HCT116 (cell line): ENCODE results near the gene ITGB7. TPM values are rescaled to one million over a fixed set of nuclear protein-coding genes. Genes with fewer than 3 reads are reported as not detected.

ENCODE experiments used
- ATAC-seq: fragments of 200-7000 bp; cut with Tn5 transposase; 2 replicates; pipeline ENCODE4 v1.9.1; 2020; ENCODE audit warnings: mild to moderate bottlenecking, moderate library complexity
- BruUV-seq: library from RNA; stranded (reverse); fragments of 400-500 nt; replicated peaks from 2 replicates; lab custom pipeline; 2021; lab: Mats Ljungman, UMichigan
- CTCF ChIA-PET: fragments of 300-600 bp; sonication (Branson Sonifier 250); formaldehyde crosslinking; loops from one replicate; lab custom pipeline; 2021; ENCODE audit warnings: antibody characterized with exemption; lab: Charles Lee
- POLR2A ChIA-PET: fragments of 300-600, 350-600 bp; sonication (Branson Sonifier 250); formaldehyde crosslinking; loops from one replicate; lab custom pipeline; 2021; ENCODE audit warnings: antibody characterized with exemption; lab: Charles Lee
- RAD21 ChIA-PET, 2 experiments: fragments of 300-600 bp; sonication (Branson Sonifier 250); formaldehyde crosslinking; loops; one replicate each; lab custom pipeline; 2023; ENCODE audit warnings: low total read pairs in 2 of 2; ENCODE audit not compliant: uncharacterized antibody in 2 of 2, unreplicated experiment in 2 of 2, low non-redundant PET in 1 of 2; lab: Charles Lee
- DNase-seq: peaks from one replicate; pipeline ENCODE4 v3.0.0-alpha.2; 2010; ENCODE audit warnings: low read depth, low spot score
- H2AFZ ChIP-seq: fragments of 200-600 bp; shearing (Covaris generic), sonication (generic); 2 replicates; pipeline ENCODE4 v1.6.1; 2017; ENCODE audit warnings: low read depth, mixed run types, mixed read lengths, antibody characterized with exemption, low read length; ENCODE audit not compliant: poor library complexity, severe bottlenecking
- H3K27ac ChIP-seq: 2 replicates; pipeline ENCODE4 v1.5.1; 2012; ENCODE audit warnings: low read depth, low read length
- H3K27me3 ChIP-seq: fragments of 200-600 bp; sonication (generic); 2 replicates; pipeline ENCODE4 v1.6.1; 2016; ENCODE audit warnings: mixed run types, low read length, mixed read lengths; ENCODE audit not compliant: insufficient read depth
- H3K36me3 ChIP-seq, 2 experiments: fragments of 200-500 bp in 1 of 2; fragments of 200-600 bp in 1 of 2; sonication (Bioruptor generic) in 1 of 2; sonication (generic) in 1 of 2; 2 replicates each; pipeline versions ENCODE4 v1.5.1 to v1.6.1; 2014 to 2016; ENCODE audit warnings: low read length in 2 of 2, inconsistent platforms in 1 of 2, mixed read lengths in 1 of 2, mixed run types in 1 of 2; ENCODE audit not compliant: insufficient read depth in 2 of 2, control insufficient read depth in 1 of 2
- H3K4me1 ChIP-seq, 2 experiments: fragments of 200-600 bp in 1 of 2; sonication (generic) in 1 of 2; 2 replicates each; pipeline versions ENCODE4 v1.5.1 to v1.6.1; 2012 to 2017; ENCODE audit warnings: low read length in 2 of 2, inconsistent platforms in 1 of 2, mild to moderate bottlenecking in 1 of 2, mixed read lengths in 1 of 2, mixed run types in 1 of 2, moderate library complexity in 1 of 2; ENCODE audit not compliant: insufficient read depth in 2 of 2, control insufficient read depth in 1 of 2
- H3K4me2 ChIP-seq: fragments of 200-600 bp; sonication (generic); 2 replicates; pipeline ENCODE4 v1.6.1; 2017; ENCODE audit warnings: mixed run types, low read length, mixed read lengths
- H3K4me3 ChIP-seq, 2 experiments: fragments of 200-600 bp in 1 of 2; sonication (generic) in 1 of 2; replicated peaks in 1 of 2; 2 replicates each; pipeline ENCODE4 v1.5.1; 2011 to 2016; ENCODE audit warnings: low read length in 2 of 2, control low read depth in 1 of 2, low read depth in 1 of 2, mild to moderate bottlenecking in 1 of 2, mixed read lengths in 1 of 2, mixed run types in 1 of 2
- H3K79me2 ChIP-seq: fragments of 200-600 bp; sonication (generic); 2 replicates; pipeline ENCODE4 v1.6.1; 2017; ENCODE audit warnings: mild to moderate bottlenecking, mixed run types, low read length, moderate library complexity, mixed read lengths; ENCODE audit not compliant: insufficient read depth
- H3K9ac ChIP-seq: fragments of 200-600 bp; sonication (generic); 2 replicates; pipeline ENCODE4 v1.6.1; 2016; ENCODE audit warnings: low read length, mixed read lengths
- H3K9me2 ChIP-seq: fragments of 200-600 bp; sonication (generic), shearing (Covaris generic); 2 replicates; pipeline ENCODE4 v1.6.1; 2017; ENCODE audit warnings: mixed run types, mild to moderate bottlenecking, moderate library complexity; ENCODE audit not compliant: insufficient read depth
- H3K9me3 ChIP-seq, 2 experiments: fragments of 200-500 bp in 1 of 2; fragments of 200-600 bp in 1 of 2; sonication (Bioruptor generic) in 1 of 2; sonication (generic) in 1 of 2; 2 replicates each; pipeline ENCODE4 v1.6.1; 2014 to 2017; ENCODE audit warnings: low read length in 2 of 2, mixed read lengths in 2 of 2, inconsistent platforms in 1 of 2, low read depth in 1 of 2, mild to moderate bottlenecking in 1 of 2, mixed run types in 1 of 2, moderate library complexity in 1 of 2; ENCODE audit not compliant: control insufficient read depth in 1 of 2, insufficient read depth in 1 of 2
- H4K20me1 ChIP-seq: fragments of 200-600 bp; sonication (generic), shearing (Covaris generic); 2 replicates; pipeline ENCODE4 v1.6.1; 2017; ENCODE audit warnings: mixed run types, mild to moderate bottlenecking, moderate library complexity; ENCODE audit not compliant: insufficient read depth
- CEBPB ChIP-seq: IDR thresholded peaks from 2 replicates; pipeline ENCODE4 v1.6.1; 2012; ENCODE audit warnings: low read depth
- CTCF ChIP-seq, 3 experiments: fragments of 200-600 bp in 1 of 3; sonication (generic) in 1 of 3; IDR thresholded peaks in 2 of 3; conservative IDR thresholded peaks in 1 of 3; 2 replicates each; pipeline ENCODE4 v1.5.1; 2012 to 2017; ENCODE audit warnings: low read depth in 2 of 3, low read length in 2 of 3, antibody characterized with exemption in 1 of 3, borderline replicate concordance in 1 of 3, control low read depth in 1 of 3, mild to moderate bottlenecking in 1 of 3, mixed read lengths in 1 of 3, mixed run types in 1 of 3, moderate library complexity in 1 of 3; ENCODE audit not compliant: insufficient read depth in 1 of 3
- EZH2phosphoT487 ChIP-seq: fragments of 200-600 bp; IDR thresholded peaks from 2 replicates; pipeline ENCODE4 v1.6.1; 2018; ENCODE audit warnings: antibody characterized with exemption, borderline replicate concordance
- FOSL1 ChIP-seq: IDR thresholded peaks from 2 replicates; pipeline ENCODE4 v1.6.1; 2012; ENCODE audit warnings: low read depth
- MAX ChIP-seq: IDR thresholded peaks from 2 replicates; pipeline ENCODE4 v1.6.1; 2012
- RAD21 ChIP-seq: IDR thresholded peaks from 2 replicates; pipeline ENCODE4 v1.6.1; 2012; ENCODE audit warnings: low read depth, mild to moderate bottlenecking
- SIN3A ChIP-seq: IDR thresholded peaks from 2 replicates; pipeline ENCODE4 v1.6.1; 2012; ENCODE audit warnings: low read depth
- TCF7L2 ChIP-seq: IDR thresholded peaks from 2 replicates; pipeline ENCODE4 v1.7.0; 2011; ENCODE audit warnings: borderline replicate concordance, inconsistent platforms; ENCODE audit not compliant: insufficient read depth, insufficient read length; ENCODE audit errors: extremely low read depth
- YY1 ChIP-seq: IDR thresholded peaks from 2 replicates; pipeline ENCODE4 v1.6.1; 2011; ENCODE audit warnings: low read length, low read depth, moderate library complexity, mild to moderate bottlenecking; ENCODE audit not compliant: insufficient replicate concordance; ENCODE audit errors: extremely low read depth
- intact Hi-C: fragments of 100-400 bp; cut with micrococcal nuclease; formaldehyde crosslinking; loops from 2 replicates; pipeline ENCODE4 v1.10.0; 2022
- total RNA-seq: library from RNA; stranded (reverse); gene quantifications from one replicate; pipeline ENCODE4 v1.2.1, GENCODE V29; 2021; ENCODE audit not compliant: unreplicated experiment

Gene ITGB7
- total RNA-seq, 1 experiment from 2014 or later, result 1.9 TPM

GRCh38 chr12:53208877-53209463, 1.9 kb upstream of the ITGB7 start:
- Histone ChIP-seq H4K20me1 (no peaks in the 10 kb centered on the region), H3K36me3 (peaks cover 9 to 27% of the 10 kb centered on the region in 2 experiments), H3K79me2 (no peaks in the 10 kb centered on the region), H3K4me3 (no peak overlapping the region), H2AFZ (no peak overlapping the region), H3K4me1 (peaks cover 7 to 13% of the 10 kb centered on the region in 2 experiments; a peak in 3 of 4 replicates), H3K9me3 (no peaks in the 10 kb centered on the region), H3K27me3 (no peaks in the 10 kb centered on the region), H3K27ac (no peak overlapping the region), H3K9me2 (no peaks in the 10 kb centered on the region), H3K9ac (no peak overlapping the region), H3K4me2 (no peak overlapping the region)
- intact Hi-C loops, result no loop called here
- RAD21 ChIA-PET, result no interaction called here
- TF ChIP-seq RAD21 (no peak), TCF7L2 (no peak), SIN3A (no peak), FOSL1 (no peak), EZH2phosphoT487 (no peak), YY1 (no peak), CEBPB (no peak)
- POLR2A ChIA-PET, result interaction anchor here (1.3 kb wide), 1 partner anchor 11 kb away, joined by 3 read pairs; no protein-coding TSS in a partner anchor
- CTCF ChIA-PET, result interaction anchor here (1.0 kb wide), 1 partner anchor 18 kb away, joined by 3 read pairs; no protein-coding TSS in a partner anchor
- ATAC-seq (no peak), DNase-seq (no peak)
- no TSS peak for BruUV-seq

- CTCF ChIA-PET, result interaction anchor here (1.0 to 1.3 kb wide), 2 partner anchors 11 to 18 kb away, joined by 3 to 4 read pairs; no protein-coding TSS in a partner anchor
- Histone ChIP-seq H3K4me1 (peaks cover 7 to 13% of the 10 kb centered on the region in 2 experiments; a peak in 3 of 4 replicates), H3K9ac (no peak overlapping the region), H3K79me2 (no peaks in the 10 kb centered on the region), H3K27me3 (no peaks in the 10 kb centered on the region), H4K20me1 (no peaks in the 10 kb centered on the region), H2AFZ (no peak overlapping the region), H3K27ac (no peak overlapping the region), H3K9me3 (no peaks in the 10 kb centered on the region), H3K9me2 (no peaks in the 10 kb centered on the region), H3K4me2 (no peak overlapping the region), H3K36me3 (peaks cover 9 to 23% of the 10 kb centered on the region in 2 experiments), H3K4me3 (no peak overlapping the region)
- intact Hi-C loops, result no loop called here
- RAD21 ChIA-PET, result no interaction called here
- ATAC-seq (no peak), DNase-seq (no peak)
- no TSS peak for BruUV-seq
- POLR2A ChIA-PET, result interaction anchor here (1.3 kb wide), 1 partner anchor 11 kb away, joined by 3 read pairs; no protein-coding TSS in a partner anchor
- TF ChIP-seq CTCF (IDR thresholded peaks at IDR 0.05 in 2 of 3, conservative IDR thresholded peaks at IDR 0.05 in 1 of 3; ENCODE audit: borderline replicate concordance in 1 of 3, insufficient read depth in 1 of 3, low read depth in 2 of 3, low read length in 2 of 3) (no peak), MAX (no peak)
These were observed 1.4 kb upstream of the ITGB7 start for GRCh38 chr12:53208435-53208834.
